ENCODE measurements around the gene SERPINH1.

- TF ChIP-seq, protein P1, sequence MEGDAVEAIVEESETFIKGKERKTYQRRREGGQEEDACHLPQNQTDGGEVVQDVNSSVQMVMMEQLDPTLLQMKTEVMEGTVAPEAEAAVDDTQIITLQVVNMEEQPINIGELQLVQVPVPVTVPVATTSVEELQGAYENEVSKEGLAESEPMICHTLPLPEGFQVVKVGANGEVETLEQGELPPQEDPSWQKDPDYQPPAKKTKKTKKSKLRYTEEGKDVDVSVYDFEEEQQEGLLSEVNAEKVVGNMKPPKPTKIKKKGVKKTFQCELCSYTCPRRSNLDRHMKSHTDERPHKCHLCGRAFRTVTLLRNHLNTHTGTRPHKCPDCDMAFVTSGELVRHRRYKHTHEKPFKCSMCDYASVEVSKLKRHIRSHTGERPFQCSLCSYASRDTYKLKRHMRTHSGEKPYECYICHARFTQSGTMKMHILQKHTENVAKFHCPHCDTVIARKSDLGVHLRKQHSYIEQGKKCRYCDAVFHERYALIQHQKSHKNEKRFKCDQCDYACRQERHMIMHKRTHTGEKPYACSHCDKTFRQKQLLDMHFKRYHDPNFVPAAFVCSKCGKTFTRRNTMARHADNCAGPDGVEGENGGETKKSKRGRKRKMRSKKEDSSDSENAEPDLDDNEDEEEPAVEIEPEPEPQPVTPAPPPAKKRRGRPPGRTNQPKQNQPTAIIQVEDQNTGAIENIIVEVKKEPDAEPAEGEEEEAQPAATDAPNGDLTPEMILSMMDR (IDR thresholded peaks at IDR 0.05), result no peak
- no peak for TF ChIP-seq POLR2A (IDR thresholded peaks at IDR 0.05)
Observed at GRCh38 chr11:75576017-75576416, 14.0 kb downstream of the SERPINH1 start.
